Ecto neural progenitor cell (in vitro differentiated cells): ENCODE data around the gene PHACTR1.

Experiments used
- DNase-seq: peaks from one replicate; pipeline ENCODE4 v3.0.0-alpha.2; 2018; ENCODE audit warnings: low spot score

PHACTR1 gene

GRCh38 chr6:13074415-13075140, 358.0 kb downstream of the PHACTR1 start:
- no peak for DNase-seq

DNA sequence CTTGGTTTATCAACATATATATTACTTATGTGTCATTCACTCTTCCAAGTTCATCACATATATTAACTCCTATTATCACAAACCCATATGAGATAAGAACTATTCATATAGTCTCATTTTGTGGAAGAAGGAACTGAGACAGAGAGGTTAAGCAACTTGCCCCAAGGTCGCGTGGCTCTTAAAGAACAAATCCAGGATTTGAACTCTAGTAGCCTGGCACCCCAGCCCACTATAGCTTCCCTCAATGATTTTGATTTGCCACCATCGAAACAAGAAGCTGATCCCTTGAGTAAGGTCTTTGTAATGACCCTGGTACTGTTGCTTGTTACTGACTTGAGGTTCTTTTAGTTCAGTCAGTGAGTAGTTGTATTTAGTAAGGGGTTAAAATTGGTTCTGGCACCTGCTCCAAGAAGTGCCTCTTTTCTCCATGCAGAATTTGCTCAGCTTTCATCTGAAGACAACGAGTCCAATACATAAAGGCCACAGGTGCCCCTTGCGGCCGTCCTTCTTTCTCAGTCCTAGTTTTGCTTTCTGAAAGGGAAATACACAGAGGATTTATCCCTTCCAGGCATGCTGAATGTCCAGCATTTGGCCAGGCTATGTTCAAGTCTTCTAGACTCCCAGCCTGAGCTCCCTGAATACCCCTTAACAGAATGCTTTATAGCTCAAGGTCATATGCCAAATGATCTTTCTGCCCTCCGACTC, 358.7 kb downstream of the PHACTR1 start:
- DNase-seq, result no peak

DNA sequence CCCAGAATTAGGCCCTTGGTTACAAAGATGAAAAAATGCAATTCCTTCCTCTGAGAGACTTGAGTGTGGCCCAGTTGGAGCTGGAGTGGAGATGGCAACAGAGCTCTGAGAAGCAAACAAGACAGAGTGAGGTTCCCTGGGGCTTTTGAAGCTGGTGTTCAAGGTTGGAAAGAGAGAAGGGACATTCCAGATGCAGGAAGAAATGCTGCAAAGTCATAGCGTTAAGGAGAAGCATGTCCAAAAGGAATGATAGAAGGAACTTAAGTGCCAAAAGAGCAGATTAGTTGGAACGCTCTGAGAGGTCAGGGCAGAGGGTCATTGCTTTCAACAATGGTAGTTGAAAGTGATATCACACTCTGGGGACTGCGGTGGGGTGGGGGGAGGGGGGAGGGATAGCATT, 360.0 kb downstream of the PHACTR1 start:
- no peak for DNase-seq

- DNase-seq, result no peak
These were observed 360.6 kb downstream of the PHACTR1 start for GRCh38 chr6:13077117-13077516.

- no peak for DNase-seq
These were observed 362.6 kb downstream of the PHACTR1 start for GRCh38 chr6:13079096-13079723.

DNA sequence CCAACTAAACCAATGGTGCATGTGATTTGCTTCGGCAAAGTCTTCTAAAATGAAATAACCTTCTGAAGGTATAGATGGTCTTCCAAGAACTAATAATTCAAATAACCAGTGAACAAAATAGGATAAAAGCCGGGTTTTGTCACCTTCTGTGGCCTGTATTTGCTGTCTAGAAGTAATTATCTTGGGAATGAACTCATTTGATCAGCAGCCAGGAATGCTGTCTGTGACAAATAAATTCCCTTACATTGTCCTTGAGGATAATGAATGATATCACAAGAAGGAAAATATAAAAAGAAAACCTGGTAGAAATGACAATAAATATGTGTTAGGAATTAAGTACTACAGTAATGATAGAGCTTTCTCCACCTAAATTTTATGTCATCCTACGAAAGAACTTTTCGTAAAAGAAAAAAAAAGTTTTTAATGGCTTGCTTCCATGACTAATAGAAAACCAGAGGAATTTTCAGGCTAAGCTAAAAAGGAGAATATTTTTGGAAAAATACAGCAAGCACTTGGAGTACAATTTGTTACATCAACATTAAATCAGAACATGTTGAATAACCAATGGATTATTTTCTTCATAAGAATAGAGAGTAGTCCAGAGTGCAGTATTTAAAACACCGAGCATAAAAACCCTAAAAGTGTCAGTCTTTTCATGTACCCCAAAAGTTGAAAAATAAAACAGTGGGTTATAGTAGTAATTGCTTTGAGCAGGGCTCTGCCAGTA, 364.1 kb downstream of the PHACTR1 start:
- DNase-seq, result no peak

DNA sequence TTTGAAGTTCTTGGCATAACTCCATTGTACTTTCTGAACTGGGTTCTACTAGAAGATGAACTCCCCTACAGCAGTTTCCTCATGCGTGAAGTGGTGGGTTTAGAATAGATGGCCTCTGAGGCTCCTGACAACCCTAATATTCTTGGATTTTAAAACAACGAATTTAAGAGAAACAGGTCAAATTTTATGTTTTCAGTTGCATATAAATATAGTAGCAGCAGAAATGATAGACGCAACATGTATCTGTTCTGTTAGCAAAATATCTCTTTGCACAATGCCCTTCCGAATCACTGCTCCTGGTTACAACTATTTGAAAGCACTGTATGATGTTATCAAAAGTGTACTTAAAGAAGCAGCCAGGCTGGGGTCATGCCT, 364.6 kb downstream of the PHACTR1 start:
- no peak for DNase-seq

- DNase-seq, result no peak
These were observed 372.9 kb downstream of the PHACTR1 start for GRCh38 chr6:13089296-13089994.

- no peak for DNase-seq
These were observed 374.6 kb downstream of the PHACTR1 start for GRCh38 chr6:13091192-13091591.

GRCh38 chr6:13094781-13095425, 378.3 kb downstream of the PHACTR1 start:
- no peak for DNase-seq

GRCh38 chr6:13096084-13096483, 379.5 kb downstream of the PHACTR1 start:
- no peak for DNase-seq

GRCh38 chr6:13097454-13097853, 380.9 kb downstream of the PHACTR1 start:
- DNase-seq, result no peak

GRCh38 chr6:13098006-13098405, 381.4 kb downstream of the PHACTR1 start:
- no peak for DNase-seq

DNA sequence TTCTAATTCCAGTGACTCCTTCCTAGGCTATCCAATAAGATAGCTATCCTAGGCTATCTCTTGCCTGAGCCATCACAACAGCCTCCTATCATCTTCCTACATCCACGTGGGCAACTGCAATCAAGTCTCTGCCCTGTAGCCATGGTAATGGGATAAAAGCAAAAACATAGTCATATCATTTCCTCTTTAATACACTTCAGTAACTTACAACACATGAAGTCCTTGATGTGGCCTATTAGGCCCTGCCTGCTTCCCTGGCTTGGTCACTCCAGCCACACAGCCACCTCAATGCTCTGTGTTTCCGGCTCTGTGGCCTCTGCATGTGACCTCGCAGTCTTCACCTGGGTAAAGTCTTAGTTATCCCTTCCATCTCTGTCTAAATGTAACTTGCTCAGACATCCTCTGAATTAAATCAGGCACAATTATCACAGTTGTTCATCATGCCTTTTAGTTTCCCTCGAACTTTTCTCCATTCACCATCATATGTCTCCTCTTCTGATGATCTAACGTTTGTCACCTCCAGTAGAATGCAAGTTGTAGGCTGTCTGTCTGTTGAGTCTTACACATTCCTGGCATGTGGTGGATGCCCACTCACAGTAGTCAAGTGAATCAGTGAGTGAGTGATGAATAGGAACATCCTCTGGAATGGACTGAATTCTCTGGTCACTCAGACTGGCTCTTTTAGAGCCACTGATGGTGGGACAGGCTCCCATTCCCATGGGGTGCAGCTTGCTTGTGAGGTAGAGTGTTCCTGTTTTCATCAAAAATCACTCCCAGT, 382.4 kb downstream of the PHACTR1 start:
- no peak for DNase-seq

DNA sequence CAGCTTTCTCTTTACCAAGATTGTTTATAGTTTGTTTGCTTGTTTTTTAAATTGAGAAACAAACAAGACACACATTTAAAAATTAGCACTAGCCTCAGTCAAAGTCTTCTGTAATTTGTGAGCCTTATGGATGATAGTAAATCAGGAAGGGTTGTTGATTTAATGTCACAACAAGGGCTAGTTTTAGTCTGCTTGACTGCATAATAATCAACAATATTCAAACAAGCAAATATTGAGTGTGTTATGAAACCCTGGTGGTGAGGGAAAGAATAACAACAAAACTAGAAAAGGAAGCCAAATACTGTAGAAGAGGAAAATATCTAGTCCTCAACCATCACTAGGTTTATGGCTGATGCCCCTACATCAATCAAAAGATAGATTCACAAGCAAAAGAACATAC, 383.2 kb downstream of the PHACTR1 start:
- DNase-seq, result no peak

DNA sequence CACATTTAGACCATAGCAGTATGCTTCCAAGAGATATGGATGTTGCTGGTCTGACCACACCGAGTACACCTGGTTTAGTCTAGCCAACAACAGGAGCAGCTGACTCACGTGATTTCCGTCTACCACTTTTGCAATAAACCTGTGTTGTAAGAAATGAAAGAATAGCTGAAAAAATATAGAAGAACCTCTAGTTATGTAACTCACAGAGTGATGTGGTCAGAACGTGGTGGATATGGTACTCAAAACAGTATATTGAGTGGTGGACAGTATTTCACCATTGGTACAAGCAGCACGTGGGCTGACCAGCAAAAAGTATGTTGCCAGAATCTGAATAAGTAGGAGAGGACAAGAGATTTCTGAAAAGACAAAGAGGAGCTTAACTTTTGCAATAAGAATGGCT, 384.8 kb downstream of the PHACTR1 start:
- no peak for DNase-seq

- DNase-seq, result no peak
These were observed 385.4 kb downstream of the PHACTR1 start for GRCh38 chr6:13101985-13102384.

GRCh38 chr6:13103169-13103568, 386.6 kb downstream of the PHACTR1 start:
- no peak for DNase-seq

DNA sequence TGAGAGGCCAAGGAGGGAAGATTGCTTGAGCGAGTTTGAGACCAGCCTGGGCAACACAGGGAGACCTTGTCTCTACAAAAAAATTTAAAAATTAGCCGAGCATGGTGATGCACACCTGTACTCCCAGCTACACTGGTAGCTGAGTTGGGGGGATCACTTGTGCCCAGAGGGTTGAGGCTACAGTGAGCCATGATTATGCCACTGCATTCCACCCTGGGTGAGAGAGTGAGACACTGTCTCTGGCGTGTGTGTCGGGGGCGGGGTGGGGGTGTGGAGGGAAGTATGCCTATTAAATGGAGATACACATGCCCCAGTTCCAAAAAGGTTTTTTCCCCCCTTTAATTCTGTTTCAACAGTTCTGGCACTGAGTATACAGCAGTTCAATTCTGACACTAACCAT, 388.6 kb downstream of the PHACTR1 start:
- DNase-seq, result no peak

GRCh38 chr6:13112921-13113320, 396.4 kb downstream of the PHACTR1 start:
- DNase-seq, result no peak

- DNase-seq, result no peak
These were observed 396.8 kb downstream of the PHACTR1 start for GRCh38 chr6:13113376-13113775.
